OCI-LY7 (cell line): Measurements from ENCODE around the gene CHST9. TPM values are rescaled to one million over a fixed set of nuclear protein-coding genes. Genes with fewer than 3 reads are reported as not detected.
"Not testable (repeated sequence)": the region's sequence is repeated elsewhere in the genome, so short reads cannot be mapped to it uniquely, and the experiment has no call there.

Experiments used
- BruUV-seq: library from RNA; stranded (reverse); fragments of 400-500 nt; replicated peaks from 2 replicates; lab custom pipeline; 2021; lab: Mats Ljungman, UMichigan
- CTCF ChIA-PET: fragments of 300-600 bp; sonication (Branson Sonifier 250); formaldehyde crosslinking; loops from one replicate; lab custom pipeline; 2022; ENCODE audit warnings: antibody characterized with exemption; ENCODE audit not compliant: unreplicated experiment; lab: Charles Lee
- POLR2A ChIA-PET: fragments of 300-600 bp; sonication (Branson Sonifier 250); formaldehyde crosslinking; loops from one replicate; lab custom pipeline; 2022; ENCODE audit warnings: antibody characterized with exemption; lab: Charles Lee
- DNase-seq: peaks from one replicate; pipeline ENCODE4 v3.0.0-alpha.2; 2015; ENCODE audit warnings: low spot score
- H2AFZ ChIP-seq: fragments of 200-600 bp; sonication (generic), shearing (Covaris generic); 2 replicates; pipeline ENCODE4 v1.6.1; 2014; ENCODE audit warnings: mild to moderate bottlenecking, antibody characterized with exemption, low read length, moderate library complexity
- H3K27ac ChIP-seq: fragments of 200-600 bp; sonication (generic); 2 replicates; pipeline ENCODE4 v1.5.1; 2014; ENCODE audit warnings: mixed run types, low read depth, mild to moderate bottlenecking, moderate library complexity, low read length, inconsistent platforms; ENCODE audit not compliant: poor library complexity, severe bottlenecking
- H3K36me3 ChIP-seq: fragments of 200-600 bp; sonication (generic); 2 replicates; pipeline ENCODE4 v1.6.1; 2014; ENCODE audit warnings: mild to moderate bottlenecking, antibody characterized with exemption, low read length, moderate library complexity, mixed read lengths; ENCODE audit not compliant: insufficient read depth
- H3K4me1 ChIP-seq: fragments of 200-600 bp; sonication (generic); 2 replicates; pipeline ENCODE4 v1.5.1; 2014; ENCODE audit warnings: mild to moderate bottlenecking, low read length; ENCODE audit not compliant: insufficient read depth, poor library complexity, severe bottlenecking
- H3K4me2 ChIP-seq: fragments of 200-600 bp; sonication (generic); 2 replicates; pipeline ENCODE4 v1.6.1; 2014; ENCODE audit warnings: mild to moderate bottlenecking, low read length
- H3K4me3 ChIP-seq: fragments of 200-600 bp; sonication (generic); 2 replicates; pipeline ENCODE4 v1.5.1; 2014; ENCODE audit warnings: mild to moderate bottlenecking, low read depth, low read length; ENCODE audit not compliant: poor library complexity, severe bottlenecking
- H3K79me2 ChIP-seq: fragments of 200-600 bp; sonication (generic); 2 replicates; pipeline ENCODE4 v1.6.1; 2016; ENCODE audit warnings: low read depth, mild to moderate bottlenecking, low read length, moderate library complexity, mixed read lengths; ENCODE audit not compliant: insufficient read depth
- H3K9me2 ChIP-seq: fragments of 200-600 bp; sonication (generic); 2 replicates; pipeline ENCODE4 v1.6.1; 2016; ENCODE audit warnings: mild to moderate bottlenecking, low read length, mixed read lengths; ENCODE audit not compliant: insufficient read depth
- H3K9me3 ChIP-seq: fragments of 200-600 bp; sonication (generic); 2 replicates; pipeline ENCODE4 v1.6.1; 2014; ENCODE audit warnings: mild to moderate bottlenecking, mixed run types, low read length, mixed read lengths
- H4K20me1 ChIP-seq: fragments of 200-600 bp; sonication (generic); 2 replicates; pipeline ENCODE4 v1.6.1; 2014; ENCODE audit warnings: mild to moderate bottlenecking, antibody characterized with exemption, low read length, moderate library complexity, mixed read lengths; ENCODE audit not compliant: insufficient read depth
- CTCF ChIP-seq: fragments of 200-600 bp; sonication (generic); conservative IDR thresholded peaks from 2 replicates; pipeline ENCODE4 v1.5.1; 2014; ENCODE audit warnings: mild to moderate bottlenecking, antibody characterized with exemption, low read length, moderate library complexity, mixed read lengths
- EZH2phosphoT487 ChIP-seq: fragments of 200-600 bp; sonication (generic); IDR thresholded peaks from 2 replicates; pipeline ENCODE4 v1.6.1; 2018; ENCODE audit warnings: low read depth, borderline replicate concordance, mild to moderate bottlenecking, mixed run types, antibody characterized with exemption, low read length, moderate library complexity, mixed read lengths
- intact Hi-C: fragments of 100-400 bp; cut with micrococcal nuclease; formaldehyde crosslinking; loops from one replicate; pipeline ENCODE4 v1.10.0; 2022; ENCODE audit not compliant: unreplicated experiment
- total RNA-seq, 2 experiments: library from RNA; depleted of rRNA in 1 of 2; stranded (reverse); fragments of >200 nt in 1 of 2; shearing (Covaris generic) in 1 of 2; gene quantifications; 2 replicates each; pipeline ENCODE4 v1.2.3, GENCODE V29; 2014 to 2022

Gene CHST9
- total RNA-seq, 2 experiments from 2014 or later, result not detected

- intact Hi-C loops, result no loop called here
- TF ChIP-seq EZH2phosphoT487, result no peak
- no peak for TF ChIP-seq CTCF
- Histone ChIP-seq H3K9me3 (no peaks in the 10 kb centered on the region), H3K79me2 (no peaks in the 10 kb centered on the region), H3K4me2 (no peak overlapping the region), H3K27ac (no peak overlapping the region), H3K4me3 (no peak overlapping the region), H3K4me1 (no peaks in the 10 kb centered on the region), H4K20me1 (no peaks in the 10 kb centered on the region), H3K9me2 (no peaks in the 10 kb centered on the region), H2AFZ (no peak overlapping the region), H3K36me3 (no peaks in the 10 kb centered on the region)
- no TSS peak for BruUV-seq
- ChIA-PET CTCF (no interaction called here), POLR2A (no interaction called here)
- no peak for DNase-seq
These were observed 256.3 kb downstream of the CHST9 start for GRCh38 chr18:26928670-26929313.

GRCh38 chr18:26927822-26928221, 257.3 kb downstream of the CHST9 start:
- H3K9me3 ChIP-seq, H3K4me1 ChIP-seq, BruUV-seq, H3K27ac ChIP-seq, H3K36me3 ChIP-seq, POLR2A ChIA-PET, H3K9me2 ChIP-seq, H3K79me2 ChIP-seq, H3K4me2 ChIP-seq, H2AFZ ChIP-seq, H4K20me1 ChIP-seq, DNase-seq, intact Hi-C loops, H3K4me3 ChIP-seq, CTCF ChIA-PET: not testable (repeated sequence)

- H3K4me2 ChIP-seq, result no peak overlapping the region
- no peaks in the 10 kb centered on the region for H3K36me3 ChIP-seq
- TF ChIP-seq CTCF (no peak), EZH2phosphoT487 (no peak)
- intact Hi-C loops, result no loop called here
- no peaks in the 10 kb centered on the region for H3K9me2 ChIP-seq
- no peaks in the 10 kb centered on the region for H4K20me1 ChIP-seq
- no peak overlapping the region for H2AFZ ChIP-seq
- ChIA-PET CTCF (no interaction called here), POLR2A (interaction anchor here (0.7 kb wide), 1 partner anchor 541 kb away, joined by 3 read pairs; no protein-coding TSS in a partner anchor)
- no peak overlapping the region for H3K27ac ChIP-seq
- H3K9me3 ChIP-seq, result no peaks in the 10 kb centered on the region
- no peak overlapping the region for H3K4me3 ChIP-seq
- no peaks in the 10 kb centered on the region for H3K4me1 ChIP-seq
- BruUV-seq, result no TSS peak
- DNase-seq, result no peak
- no peaks in the 10 kb centered on the region for H3K79me2 ChIP-seq
These were observed 258.9 kb downstream of the CHST9 start for GRCh38 chr18:26926066-26926675.
